NCI-H82 (cell line): ENCODE data around the gene ZNF678.
"Not testable (repeated sequence)": the region's sequence is repeated elsewhere in the genome, so short reads cannot be mapped to it uniquely, and the experiment has no call there.

Source experiments
- DNase-seq: peaks from one replicate; lab custom pipeline; 2025; lab: John Stamatoyannopoulos, UW

The ZNF678 gene

GRCh38 chr1:227551881-227552280 lies 11.5 kb upstream of the ZNF678 start:
- not testable (repeated sequence) for DNase-seq

GRCh38 chr1:227556288-227556687 lies 7.1 kb upstream of the ZNF678 start:
- DNase-seq: no peak

GRCh38 chr1:227557962-227558725 lies 5.2 kb upstream of the ZNF678 start:
- no peak for DNase-seq

GRCh38 chr1:227558732-227559262 lies 4.6 kb upstream of the ZNF678 start:
- no peak for DNase-seq

- DNase-seq: no peak
Observed at GRCh38 chr1:227559499-227559898, 3.9 kb upstream of the ZNF678 start.

GRCh38 chr1:227559926-227560325 lies 3.4 kb upstream of the ZNF678 start:
- DNase-seq: no peak

GRCh38 chr1:227560393-227561173 lies 2.8 kb upstream of the ZNF678 start:
- no peak for DNase-seq

- no peak for DNase-seq
Observed at GRCh38 chr1:227561241-227561907, 2.0 kb upstream of the ZNF678 start.

GRCh38 chr1:227562037-227562436 lies 1.3 kb upstream of the ZNF678 start:
- no peak for DNase-seq

- no peak for DNase-seq
Observed at GRCh38 chr1:227562933-227563323, 428 bp upstream of the ZNF678 start.

GRCh38 chr1:227567256-227567655 lies 3.9 kb downstream of the ZNF678 start:
- no peak for DNase-seq

- no peak for DNase-seq
Observed at GRCh38 chr1:227568593-227568992, 5.2 kb downstream of the ZNF678 start.

- DNase-seq: no peak
Observed at GRCh38 chr1:227572752-227573151, 9.4 kb downstream of the ZNF678 start.

GRCh38 chr1:227574926-227575325 lies 11.6 kb downstream of the ZNF678 start:
- no peak for DNase-seq

GRCh38 chr1:227576189-227576588 lies 12.8 kb downstream of the ZNF678 start:
- no peak for DNase-seq

- DNase-seq: no peak
Observed at GRCh38 chr1:227577500-227577899, 14.1 kb downstream of the ZNF678 start.

GRCh38 chr1:227583354-227583753 lies 20.0 kb downstream of the ZNF678 start:
- DNase-seq: no peak

- no peak for DNase-seq
Observed at GRCh38 chr1:227586733-227587132, 23.4 kb downstream of the ZNF678 start.

- DNase-seq: no peak
Observed at GRCh38 chr1:227587968-227588367, 24.6 kb downstream of the ZNF678 start.

GRCh38 chr1:227588769-227589168 lies 25.4 kb downstream of the ZNF678 start:
- DNase-seq: not testable (repeated sequence)

GRCh38 chr1:227589777-227590176 lies 26.4 kb downstream of the ZNF678 start:
- not testable (repeated sequence) for DNase-seq

GRCh38 chr1:227596222-227596621 lies 32.9 kb downstream of the ZNF678 start:
- not testable (repeated sequence) for DNase-seq

GRCh38 chr1:227603327-227603726 lies 40.0 kb downstream of the ZNF678 start:
- no peak for DNase-seq
